ENCODE measurements around the gene NEK9.
"Not testable (repeated sequence)": the region's sequence is repeated elsewhere in the genome, so short reads cannot be mapped to it uniquely, and the experiment has no call there.

Gene NEK9

GRCh38 chr14:75151851-75152250 lies 25.0 kb upstream of the NEK9 start:
- no peak overlapping the region for H3K4me2 ChIP-seq (ENCODE audit: low read depth, low read length)
- no peak overlapping the region for H2AFZ ChIP-seq (ENCODE audit: low read length)
- no peaks in the 10 kb centered on the region for H3K4me1 ChIP-seq (ENCODE audit: low read length)
- no peak for DNase-seq
- H4K20me1 ChIP-seq (ENCODE audit: insufficient read depth, low read length) = no peaks in the 10 kb centered on the region
- H3K27ac ChIP-seq (ENCODE audit: low read length) = no peak overlapping the region
- H3K9me2 ChIP-seq (replicated peaks; ENCODE audit: insufficient read depth, low read length) = no peaks in the 10 kb centered on the region
- TF ChIP-seq EZH2phosphoT487 (IDR thresholded peaks at IDR 0.05; ENCODE audit: low read length) (no peak), CTCF (IDR thresholded peaks at IDR 0.05; ENCODE audit: low read length) (no peak), EZH2 (optimal IDR thresholded peaks at IDR 0.05; ENCODE audit: low read depth, low read length) (no peak)
- H3K9ac ChIP-seq (ENCODE audit: low read length) = no peak overlapping the region
- no peaks in the 10 kb centered on the region for H3K27me3 ChIP-seq (replicated peaks; ENCODE audit: insufficient read depth, low read length)
- no peaks in the 10 kb centered on the region for H3K36me3 ChIP-seq (replicated peaks; ENCODE audit: insufficient read depth, low read length)
- no peaks in the 10 kb centered on the region for H3K9me3 ChIP-seq (replicated peaks; ENCODE audit: insufficient read depth, low read length)
- H3K79me2 ChIP-seq (ENCODE audit: low read length) = peaks cover 49% of the 10 kb centered on the region
- H3F3A ChIP-seq (ENCODE audit: insufficient read depth, low read length) = no peaks in the 10 kb centered on the region
- no peak overlapping the region for H3K4me3 ChIP-seq (ENCODE audit: low read length)

- not testable (repeated sequence) for H3K9me3 ChIP-seq (replicated peaks; ENCODE audit: insufficient read depth, low read length); H2AFZ ChIP-seq (ENCODE audit: low read length); H3K4me3 ChIP-seq (ENCODE audit: low read length); H3K4me1 ChIP-seq (ENCODE audit: low read length); H3K36me3 ChIP-seq (replicated peaks; ENCODE audit: insufficient read depth, low read length); H3K27me3 ChIP-seq (replicated peaks; ENCODE audit: insufficient read depth, low read length); H3K9me2 ChIP-seq (replicated peaks; ENCODE audit: insufficient read depth, low read length); H4K20me1 ChIP-seq (ENCODE audit: insufficient read depth, low read length); H3K4me2 ChIP-seq (ENCODE audit: low read depth, low read length); DNase-seq; H3F3A ChIP-seq (ENCODE audit: insufficient read depth, low read length); H3K27ac ChIP-seq (ENCODE audit: low read length); H3K9ac ChIP-seq (ENCODE audit: low read length)
- H3K79me2 ChIP-seq (ENCODE audit: low read length) = peaks cover 43% of the 10 kb centered on the region
Observed at GRCh38 chr14:75150637-75151036, 23.8 kb upstream of the NEK9 start.

- Histone ChIP-seq H3K9ac (ENCODE audit: low read length) (no peak overlapping the region), H3K4me1 (ENCODE audit: low read length) (no peaks in the 10 kb centered on the region), H3F3A (ENCODE audit: insufficient read depth, low read length) (no peaks in the 10 kb centered on the region), H3K27ac (ENCODE audit: low read length) (no peak overlapping the region), H2AFZ (ENCODE audit: low read length) (no peak overlapping the region), H3K4me2 (ENCODE audit: low read depth, low read length) (no peak overlapping the region), H3K79me2 (ENCODE audit: low read length) (peaks cover 38% of the 10 kb centered on the region), H3K9me2 (replicated peaks; ENCODE audit: insufficient read depth, low read length) (no peaks in the 10 kb centered on the region), H3K4me3 (ENCODE audit: low read length) (no peak overlapping the region), H3K36me3 (replicated peaks; ENCODE audit: insufficient read depth, low read length) (no peaks in the 10 kb centered on the region), H3K9me3 (replicated peaks; ENCODE audit: insufficient read depth, low read length) (no peaks in the 10 kb centered on the region), H3K27me3 (replicated peaks; ENCODE audit: insufficient read depth, low read length) (no peaks in the 10 kb centered on the region), H4K20me1 (ENCODE audit: insufficient read depth, low read length) (no peaks in the 10 kb centered on the region)
- no peak for DNase-seq
- no peak for TF ChIP-seq EZH2 (optimal IDR thresholded peaks at IDR 0.05; ENCODE audit: low read depth, low read length)
- no peak for TF ChIP-seq CTCF (IDR thresholded peaks at IDR 0.05; ENCODE audit: low read length)
- TF ChIP-seq EZH2phosphoT487 (IDR thresholded peaks at IDR 0.05; ENCODE audit: low read length) = no peak
Observed at GRCh38 chr14:75150150-75150549, 23.3 kb upstream of the NEK9 start.

GRCh38 chr14:75147423-75148071 lies 20.7 kb upstream of the NEK9 start:
- Histone ChIP-seq H2AFZ (ENCODE audit: low read length) (no peak overlapping the region), H3F3A (ENCODE audit: insufficient read depth, low read length) (no peaks in the 10 kb centered on the region), H3K4me3 (ENCODE audit: low read length) (no peak overlapping the region), H3K9ac (ENCODE audit: low read length) (no peak overlapping the region), H3K9me2 (replicated peaks; ENCODE audit: insufficient read depth, low read length) (no peaks in the 10 kb centered on the region), H3K36me3 (replicated peaks; ENCODE audit: insufficient read depth, low read length) (no peaks in the 10 kb centered on the region), H3K27me3 (replicated peaks; ENCODE audit: insufficient read depth, low read length) (no peaks in the 10 kb centered on the region), H3K9me3 (replicated peaks; ENCODE audit: insufficient read depth, low read length) (no peaks in the 10 kb centered on the region), H3K79me2 (ENCODE audit: low read length) (peaks cover 35% of the 10 kb centered on the region), H4K20me1 (ENCODE audit: insufficient read depth, low read length) (no peaks in the 10 kb centered on the region), H3K27ac (ENCODE audit: low read length) (no peak overlapping the region), H3K4me2 (ENCODE audit: low read depth, low read length) (no peak overlapping the region), H3K4me1 (ENCODE audit: low read length) (no peaks in the 10 kb centered on the region)
- TF ChIP-seq EZH2 (optimal IDR thresholded peaks at IDR 0.05; ENCODE audit: low read depth, low read length) (no peak), CTCF (IDR thresholded peaks at IDR 0.05; ENCODE audit: low read length) (no peak), EZH2phosphoT487 (IDR thresholded peaks at IDR 0.05; ENCODE audit: low read length) (no peak)
- DNase-seq = no peak

All from MM.1S (cell line).